Osteoblast (primary cell): Measurements from ENCODE around the gene HSD17B1. TPM values are rescaled to one million over a fixed set of nuclear protein-coding genes. Genes with fewer than 3 reads are reported as not detected.

Experiments used
- DNase-seq: peaks from one replicate; pipeline ENCODE4 v3.0.0; 2011; ENCODE audit warnings: low spot score, mixed read lengths; ENCODE audit not compliant: insufficient read length; ENCODE audit errors: missing footprints
- H2AFZ ChIP-seq: 2 replicates; pipeline ENCODE4 v1.6.0; 2011; ENCODE audit warnings: mild to moderate bottlenecking, low read length
- H3K27ac ChIP-seq: 2 replicates; pipeline ENCODE4 v1.5.1; 2011; ENCODE audit warnings: mild to moderate bottlenecking, low read depth, low read length, moderate library complexity
- H3K27me3 ChIP-seq: 2 replicates; pipeline ENCODE4 v1.6.0; 2012; ENCODE audit warnings: mild to moderate bottlenecking, control low read depth, inconsistent platforms, low read length, moderate library complexity; ENCODE audit not compliant: insufficient read depth
- H3K36me3 ChIP-seq: 2 replicates; pipeline ENCODE4 v1.5.1; 2011; ENCODE audit warnings: mild to moderate bottlenecking, low read length, control low read depth, moderate library complexity; ENCODE audit not compliant: insufficient read depth
- H3K4me1 ChIP-seq: 2 replicates; pipeline ENCODE4 v1.5.1; 2011; ENCODE audit warnings: mild to moderate bottlenecking, low read length, control low read depth, moderate library complexity; ENCODE audit not compliant: insufficient read depth
- H3K4me2 ChIP-seq: 2 replicates; pipeline ENCODE4 v1.6.0; 2011; ENCODE audit warnings: mild to moderate bottlenecking, low read length; ENCODE audit not compliant: insufficient read depth
- H3K4me3 ChIP-seq: fragments of 200-600 bp; sonication (generic); 3 replicates; pipeline ENCODE4 v1.5.1; 2012; ENCODE audit warnings: mild to moderate bottlenecking, low read length, inconsistent platforms; ENCODE audit not compliant: insufficient read depth
- H3K79me2 ChIP-seq: 2 replicates; pipeline ENCODE4 v1.6.0; 2012; ENCODE audit warnings: mild to moderate bottlenecking, low read length, control low read depth, inconsistent platforms; ENCODE audit not compliant: insufficient read depth
- H3K9me3 ChIP-seq: 2 replicates; pipeline ENCODE4 v1.5.1; 2011; ENCODE audit warnings: low read depth, low read length, control low read depth
- H4K20me1 ChIP-seq: 2 replicates; pipeline ENCODE4 v1.6.0; 2012; ENCODE audit warnings: mild to moderate bottlenecking, low read length, control low read depth; ENCODE audit not compliant: insufficient read depth
- total RNA-seq: library from RNA; depleted of rRNA; stranded (reverse); fragments of >200 nt; gene quantifications from 2 replicates; pipeline ENCODE4 v1.2.3, GENCODE V29; 2012
- TF ChIP-seq, protein P1 (sequence below): IDR thresholded peaks from 2 replicates; pipeline ENCODE4 v1.5.1; 2011; ENCODE audit warnings: mild to moderate bottlenecking, low read depth, low read length, moderate library complexity; ENCODE audit errors: extremely low read depth

The HSD17B1 gene
- total RNA-seq, 1 donor = 1.1 TPM

DNA sequence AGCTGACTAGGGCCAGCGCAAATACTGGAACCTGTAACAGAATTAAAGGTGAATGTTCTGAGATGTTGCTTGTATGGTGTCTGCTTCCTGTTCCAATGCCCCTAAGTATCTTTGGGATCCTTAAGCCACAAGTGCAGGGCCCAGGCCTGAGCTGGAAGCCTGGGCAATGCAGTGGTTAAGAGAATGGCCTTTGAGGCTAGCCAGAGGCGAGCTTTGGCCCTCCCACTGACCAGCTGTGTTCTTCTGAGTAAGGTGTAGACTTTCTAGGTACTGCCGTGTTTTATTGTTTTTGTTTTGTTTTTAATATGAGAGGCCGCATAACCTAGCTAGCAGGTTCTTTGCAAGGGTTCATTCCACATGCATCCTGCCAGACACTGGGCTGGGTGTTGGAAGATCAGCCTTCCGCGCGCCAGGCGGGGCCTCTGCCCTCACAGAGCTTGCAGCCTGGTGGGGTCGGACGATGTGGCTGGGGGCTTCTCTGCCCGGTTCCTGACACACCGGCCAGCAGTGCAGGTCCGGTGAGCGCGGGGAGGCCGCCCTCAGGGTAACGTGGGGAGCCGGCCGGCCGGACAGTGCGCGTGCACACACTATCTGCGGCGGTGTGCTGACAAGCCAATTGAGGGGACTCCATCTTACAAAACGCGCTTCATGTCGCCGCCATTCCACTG lies 13.6 kb downstream of the HSD17B1 start:
- no peak for DNase-seq
- H3K4me1 ChIP-seq = peaks cover 30% of the 10 kb centered on the region
- H4K20me1 ChIP-seq = peaks cover 9% of the 10 kb centered on the region
- peaks cover 73% of the 10 kb centered on the region for H3K79me2 ChIP-seq
- no peaks in the 10 kb centered on the region for H3K9me3 ChIP-seq
- H3K36me3 ChIP-seq = peaks cover 58% of the 10 kb centered on the region
- H2AFZ ChIP-seq = peak overlapping the region; percentile 86
- peak overlapping the region; percentile 99 for H3K4me2 ChIP-seq
- H3K4me3 ChIP-seq = peak overlapping the region; percentile 89
- H3K27ac ChIP-seq = peak overlapping the region; percentile 82
- no peaks in the 10 kb centered on the region for H3K27me3 ChIP-seq
- TF ChIP-seq, protein P1, sequence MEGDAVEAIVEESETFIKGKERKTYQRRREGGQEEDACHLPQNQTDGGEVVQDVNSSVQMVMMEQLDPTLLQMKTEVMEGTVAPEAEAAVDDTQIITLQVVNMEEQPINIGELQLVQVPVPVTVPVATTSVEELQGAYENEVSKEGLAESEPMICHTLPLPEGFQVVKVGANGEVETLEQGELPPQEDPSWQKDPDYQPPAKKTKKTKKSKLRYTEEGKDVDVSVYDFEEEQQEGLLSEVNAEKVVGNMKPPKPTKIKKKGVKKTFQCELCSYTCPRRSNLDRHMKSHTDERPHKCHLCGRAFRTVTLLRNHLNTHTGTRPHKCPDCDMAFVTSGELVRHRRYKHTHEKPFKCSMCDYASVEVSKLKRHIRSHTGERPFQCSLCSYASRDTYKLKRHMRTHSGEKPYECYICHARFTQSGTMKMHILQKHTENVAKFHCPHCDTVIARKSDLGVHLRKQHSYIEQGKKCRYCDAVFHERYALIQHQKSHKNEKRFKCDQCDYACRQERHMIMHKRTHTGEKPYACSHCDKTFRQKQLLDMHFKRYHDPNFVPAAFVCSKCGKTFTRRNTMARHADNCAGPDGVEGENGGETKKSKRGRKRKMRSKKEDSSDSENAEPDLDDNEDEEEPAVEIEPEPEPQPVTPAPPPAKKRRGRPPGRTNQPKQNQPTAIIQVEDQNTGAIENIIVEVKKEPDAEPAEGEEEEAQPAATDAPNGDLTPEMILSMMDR = no peak

DNA sequence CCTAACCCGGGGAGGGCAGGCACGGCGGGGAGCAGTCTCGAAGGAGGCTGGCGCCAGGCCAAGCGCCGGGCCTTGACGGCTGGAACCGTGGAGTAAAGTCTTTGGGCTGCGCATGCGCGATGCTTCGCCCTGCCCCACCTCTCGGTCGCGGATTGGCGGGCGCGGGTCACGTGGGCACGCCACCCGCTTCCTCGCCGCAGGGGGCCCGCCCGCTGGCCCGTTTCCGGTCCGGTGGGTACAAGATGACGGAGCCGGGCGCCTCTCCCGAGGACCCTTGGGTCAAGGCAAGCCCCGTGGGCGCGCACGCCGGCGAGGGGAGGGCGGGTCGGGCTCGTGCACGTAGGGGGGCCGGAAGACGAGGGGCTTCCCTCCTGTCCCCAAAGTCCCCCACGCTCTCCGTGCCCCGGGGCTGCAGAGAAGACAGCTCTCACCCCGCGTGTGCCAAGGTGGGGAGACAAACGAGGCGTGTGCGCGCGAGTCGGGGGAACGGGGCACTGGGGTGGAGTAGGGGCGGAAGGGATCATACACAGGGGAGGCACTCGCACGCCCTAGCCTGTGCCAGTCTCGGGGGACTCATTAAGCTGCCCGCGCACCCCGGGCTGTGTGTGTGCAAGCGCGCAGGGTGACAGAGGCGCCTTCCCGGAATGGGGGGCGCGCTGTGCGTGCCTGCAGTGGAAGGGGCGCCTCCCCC lies 14.3 kb downstream of the HSD17B1 start, which contains the start of gene MLX:
Gene MLX (plus strand): TSS at position 218 of the 691 bp plus-strand sequence. CDS start 25 bp downstream, at position 243.
- Histone ChIP-seq H3K27me3 (no peaks in the 10 kb centered on the region), H3K9me3 (no peaks in the 10 kb centered on the region), H3K4me1 (peaks cover 25% of the 10 kb centered on the region), H3K36me3 (peaks cover 65% of the 10 kb centered on the region), H3K4me3 (peak within 1 kb of the TSS; percentile 89), H3K27ac (peak within 1 kb of the TSS; percentile 82), H2AFZ (peak within 1 kb of the TSS; percentile 86), H3K4me2 (peak within 1 kb of the TSS; percentile 99), H4K20me1 (peaks cover 13% of the 10 kb centered on the region), H3K79me2 (peaks cover 75% of the 10 kb centered on the region)
- peak; percentile 100 for DNase-seq
- TF ChIP-seq, protein P1 = no peak

DNA sequence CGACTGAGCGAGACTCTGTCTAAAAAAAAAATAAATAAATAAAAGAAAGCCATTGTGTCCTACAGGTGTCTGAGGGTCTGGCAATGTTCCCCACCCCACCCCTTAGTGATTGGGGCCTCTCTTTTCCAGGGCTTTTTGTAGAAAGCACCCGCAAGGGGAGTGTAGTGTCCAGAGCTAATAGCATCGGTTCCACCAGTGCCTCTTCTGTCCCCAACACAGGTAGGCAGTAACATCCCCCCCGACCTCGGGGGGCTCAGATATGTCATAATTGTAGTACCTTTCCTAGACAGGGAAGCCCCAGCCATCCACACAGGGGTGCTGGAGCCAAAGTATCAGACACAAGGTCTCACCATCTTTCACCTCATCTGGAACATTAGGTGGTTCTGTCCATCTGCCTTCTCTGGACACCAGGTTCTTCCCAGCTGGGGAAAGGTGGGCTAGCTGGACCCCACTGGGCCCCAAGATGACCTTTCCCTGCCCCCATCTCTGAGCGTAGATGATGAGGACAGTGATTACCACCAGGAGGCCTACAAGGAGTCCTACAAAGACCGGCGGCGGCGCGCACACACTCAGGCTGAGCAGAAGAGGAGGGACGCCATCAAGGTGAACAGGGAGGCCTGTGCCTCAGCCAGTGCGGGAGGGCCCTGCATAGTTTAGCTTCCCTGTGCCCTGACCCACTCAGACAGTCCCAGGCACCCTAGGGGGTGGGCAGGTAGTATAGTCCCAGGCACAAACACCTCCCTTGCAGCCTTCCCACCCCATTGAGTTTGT lies 15.8 kb downstream of the HSD17B1 start:
- Histone ChIP-seq H4K20me1 (peaks cover 18% of the 10 kb centered on the region), H3K9me3 (no peaks in the 10 kb centered on the region), H3K4me1 (peaks cover 14% of the 10 kb centered on the region), H3K4me3 (no peak overlapping the region), H3K27ac (no peak overlapping the region), H3K36me3 (peaks cover 78% of the 10 kb centered on the region), H2AFZ (no peak overlapping the region), H3K79me2 (peaks cover 71% of the 10 kb centered on the region), H3K4me2 (no peak overlapping the region), H3K27me3 (no peaks in the 10 kb centered on the region)
- DNase-seq = peak; percentile 55
- TF ChIP-seq, protein P1 = no peak
